Pulmonary artery endothelial cell (primary cell): Measurements from ENCODE around the gene TSACC. TPM values are rescaled to one million over a fixed set of nuclear protein-coding genes. Genes with fewer than 3 reads are reported as not detected.

ENCODE experiments used
- DNase-seq: peaks from one replicate; pipeline ENCODE4 v3.0.0-alpha.2; 2011; ENCODE audit warnings: low read depth, low spot score
- total RNA-seq: library from RNA; depleted of rRNA; stranded (reverse); fragments of >200 nt; gene quantifications from 2 replicates; pipeline ENCODE4 v1.2.3, GENCODE V29; 2014

Gene TSACC
- total RNA-seq, 1 donor from 2014 or later = not detected

GRCh38 chr1:156373546-156373945 lies 35.2 kb downstream of the TSACC start:
- DNase-seq = no peak

GRCh38 chr1:156376146-156376545 lies 37.8 kb downstream of the TSACC start:
- DNase-seq = no peak

- no peak for DNase-seq
Observed at GRCh38 chr1:156376958-156377919, 38.9 kb downstream of the TSACC start.

GRCh38 chr1:156378557-156378956 lies 40.2 kb downstream of the TSACC start:
- no peak for DNase-seq

- DNase-seq = no peak
Observed at GRCh38 chr1:156379420-156380165, 41.3 kb downstream of the TSACC start.

GRCh38 chr1:156382561-156382960 lies 44.2 kb downstream of the TSACC start:
- no peak for DNase-seq

GRCh38 chr1:156383023-156383422 lies 44.7 kb downstream of the TSACC start:
- DNase-seq = no peak

GRCh38 chr1:156384007-156384406 lies 45.7 kb downstream of the TSACC start:
- no peak for DNase-seq

- DNase-seq = no peak
Observed at GRCh38 chr1:156384658-156385057, 46.3 kb downstream of the TSACC start.

- DNase-seq = peak; percentile 19
Observed at GRCh38 chr1:156385534-156386031, 47.3 kb downstream of the TSACC start.

GRCh38 chr1:156386134-156386901 lies 48.0 kb downstream of the TSACC start:
- no peak for DNase-seq

GRCh38 chr1:156386949-156387869 lies 48.9 kb downstream of the TSACC start:
- no peak for DNase-seq

- no peak for DNase-seq
Observed at GRCh38 chr1:156387870-156388173, 49.5 kb downstream of the TSACC start.

- DNase-seq = no peak
Observed at GRCh38 chr1:156388174-156389137, 50.1 kb downstream of the TSACC start.

- no peak for DNase-seq
Observed at GRCh38 chr1:156389311-156389710, 51.0 kb downstream of the TSACC start.

- DNase-seq = no peak
Observed at GRCh38 chr1:156390469-156391365, 52.4 kb downstream of the TSACC start.

- DNase-seq = no peak
Observed at GRCh38 chr1:156391366-156391677, 53.0 kb downstream of the TSACC start.

- DNase-seq = no peak
Observed at GRCh38 chr1:156391701-156392100, 53.4 kb downstream of the TSACC start.

- DNase-seq = no peak
Observed at GRCh38 chr1:156392452-156392853, 54.1 kb downstream of the TSACC start.
